ENCODE results near the gene SMS. TPM values are rescaled to one million over a fixed set of nuclear protein-coding genes. Genes with fewer than 3 reads are reported as not detected.

SMS gene
- total and polyA plus RNA-seq, 4 donors = 47.5 to 55.9 (median 52.3) TPM

DNA sequence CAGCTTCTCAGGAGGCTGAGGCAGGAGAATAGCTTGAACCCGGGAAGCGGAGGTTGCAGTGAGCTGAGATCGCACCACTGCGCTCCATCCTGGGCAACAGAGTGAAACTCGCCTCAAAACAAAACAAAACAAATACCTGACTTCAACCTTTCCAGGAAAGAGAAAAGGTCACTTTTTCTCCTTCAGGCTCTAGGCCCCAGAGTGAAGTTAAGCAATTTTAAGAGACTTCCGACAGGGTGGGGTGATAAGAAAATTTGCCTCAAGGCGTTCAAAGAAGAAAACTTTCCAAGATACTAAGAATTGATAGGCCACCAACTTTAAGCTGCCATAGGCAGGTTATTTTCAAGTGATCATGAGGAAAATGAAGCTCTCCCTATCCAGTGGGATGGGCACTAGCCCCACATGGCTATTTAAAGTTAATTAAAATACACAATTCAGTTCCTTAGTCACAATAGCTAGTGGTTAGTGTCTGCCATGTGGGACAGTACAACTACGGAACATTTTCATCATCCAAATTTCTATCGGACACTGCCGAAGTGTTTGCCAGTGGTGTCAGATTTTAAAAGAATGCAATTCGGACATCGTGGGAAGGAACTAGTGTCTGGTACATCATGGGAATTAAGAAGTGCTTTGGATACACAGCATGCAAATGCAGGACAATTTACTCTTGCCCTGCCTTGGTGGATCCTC is 33.0 kb downstream of the SMS start:
- H3K4me1 ChIP-seq (ENCODE audit: control insufficient read depth in 5 of 5, insufficient read depth in 5 of 5, low read length in 5 of 5) = peaks cover 0 to 4% (median 0%) of the 10 kb centered on the region in 5 donors
- no peak overlapping the region for H3K4me3 ChIP-seq
- ATAC-seq (ENCODE audit: insufficient read depth, low FRiP score) = no peak
- peak overlapping the region; percentile 7 to 60 for H3K27ac ChIP-seq (ENCODE audit: low read depth in 1 of 2, low read length in 1 of 2)
- no peak overlapping the region for H3K9ac ChIP-seq (ENCODE audit: insufficient read depth in 1 of 2, low read length in 2 of 2)
- TF ChIP-seq, protein P1, sequence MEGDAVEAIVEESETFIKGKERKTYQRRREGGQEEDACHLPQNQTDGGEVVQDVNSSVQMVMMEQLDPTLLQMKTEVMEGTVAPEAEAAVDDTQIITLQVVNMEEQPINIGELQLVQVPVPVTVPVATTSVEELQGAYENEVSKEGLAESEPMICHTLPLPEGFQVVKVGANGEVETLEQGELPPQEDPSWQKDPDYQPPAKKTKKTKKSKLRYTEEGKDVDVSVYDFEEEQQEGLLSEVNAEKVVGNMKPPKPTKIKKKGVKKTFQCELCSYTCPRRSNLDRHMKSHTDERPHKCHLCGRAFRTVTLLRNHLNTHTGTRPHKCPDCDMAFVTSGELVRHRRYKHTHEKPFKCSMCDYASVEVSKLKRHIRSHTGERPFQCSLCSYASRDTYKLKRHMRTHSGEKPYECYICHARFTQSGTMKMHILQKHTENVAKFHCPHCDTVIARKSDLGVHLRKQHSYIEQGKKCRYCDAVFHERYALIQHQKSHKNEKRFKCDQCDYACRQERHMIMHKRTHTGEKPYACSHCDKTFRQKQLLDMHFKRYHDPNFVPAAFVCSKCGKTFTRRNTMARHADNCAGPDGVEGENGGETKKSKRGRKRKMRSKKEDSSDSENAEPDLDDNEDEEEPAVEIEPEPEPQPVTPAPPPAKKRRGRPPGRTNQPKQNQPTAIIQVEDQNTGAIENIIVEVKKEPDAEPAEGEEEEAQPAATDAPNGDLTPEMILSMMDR (IDR thresholded peaks at IDR 0.05; ENCODE audit: control extremely low read depth, extremely low read depth) = no peak
- 78 to 86% methylated on average over 11 to 12 of the region's 12 CpGs for WGBS, 2 donors
- H3K36me3 ChIP-seq (ENCODE audit: control insufficient read depth in 4 of 4, insufficient read depth in 4 of 4, low read length in 4 of 4) = peaks cover 0 to 29% (median 9%) of the 10 kb centered on the region in 4 donors
- no peaks in the 10 kb centered on the region for H3K9me3 ChIP-seq (ENCODE audit: control insufficient read depth in 4 of 4, insufficient read depth in 3 of 4, low read length in 3 of 4)
- peaks cover 0 to 3% (median 0%) of the 10 kb centered on the region in 3 donors for H3K27me3 ChIP-seq (ENCODE audit: control insufficient read depth in 3 of 3, insufficient read depth in 3 of 3, low read length in 2 of 3)
- no peak for DNase-seq

- Histone ChIP-seq H3K27ac (ENCODE audit: low read depth in 1 of 2, low read length in 1 of 2) (peak overlapping the region in 1 of 2 donors; percentile 60), H3K9me3 (ENCODE audit: control insufficient read depth in 4 of 4, insufficient read depth in 3 of 4, low read length in 3 of 4) (no peaks in the 10 kb centered on the region), H3K9ac (ENCODE audit: insufficient read depth in 1 of 2, low read length in 2 of 2) (no peak overlapping the region), H3K36me3 (ENCODE audit: control insufficient read depth in 4 of 4, insufficient read depth in 4 of 4, low read length in 4 of 4) (peaks cover 0 to 34% (median 9%) of the 10 kb centered on the region in 4 donors), H3K4me1 (ENCODE audit: control insufficient read depth in 5 of 5, insufficient read depth in 5 of 5, low read length in 5 of 5) (peaks cover 0 to 4% (median 0%) of the 10 kb centered on the region in 5 donors), H3K4me3 (no peak overlapping the region), H3K27me3 (ENCODE audit: control insufficient read depth in 3 of 3, insufficient read depth in 3 of 3, low read length in 2 of 3) (peaks cover 0 to 3% (median 0%) of the 10 kb centered on the region in 3 donors)
- peak in 1 of 3 donors; percentile 63 for DNase-seq
- WGBS, 2 donors = 29 to 31% methylated on average over 2 of the region's 2 CpGs
- TF ChIP-seq, protein P1 (IDR thresholded peaks at IDR 0.05; ENCODE audit: control extremely low read depth, extremely low read depth) = no peak
- peak; percentile 61 for ATAC-seq (ENCODE audit: insufficient read depth, low FRiP score)
Observed at GRCh38 chrX:21974011-21974385, 33.5 kb downstream of the SMS start.

- Histone ChIP-seq H3K27ac (ENCODE audit: low read depth in 1 of 2, low read length in 1 of 2) (no peak overlapping the region), H3K4me3 (no peak overlapping the region), H3K36me3 (ENCODE audit: control insufficient read depth in 4 of 4, insufficient read depth in 4 of 4, low read length in 4 of 4) (peaks cover 0 to 34% (median 7%) of the 10 kb centered on the region in 4 donors), H3K27me3 (ENCODE audit: control insufficient read depth in 3 of 3, insufficient read depth in 3 of 3, low read length in 2 of 3) (peaks cover 0 to 3% (median 0%) of the 10 kb centered on the region in 3 donors), H3K9ac (ENCODE audit: insufficient read depth in 1 of 2, low read length in 2 of 2) (no peak overlapping the region), H3K4me1 (ENCODE audit: control insufficient read depth in 5 of 5, insufficient read depth in 5 of 5, low read length in 5 of 5) (peaks cover 0 to 4% (median 0%) of the 10 kb centered on the region in 5 donors), H3K9me3 (ENCODE audit: control insufficient read depth in 4 of 4, insufficient read depth in 3 of 4, low read length in 3 of 4) (no peaks in the 10 kb centered on the region)
- TF ChIP-seq, protein P1 (IDR thresholded peaks at IDR 0.05; ENCODE audit: control extremely low read depth, extremely low read depth) = no peak
- no peak for ATAC-seq (ENCODE audit: insufficient read depth, low FRiP score)
- WGBS, 2 donors = 61 to 84% methylated on average over 3 of the region's 3 CpGs
- no peak for DNase-seq
Observed at GRCh38 chrX:21975242-21975641, 34.7 kb downstream of the SMS start.

Measured in lung (tissue), 12 donors.